H9 (cell line): ENCODE measurements around the gene ZNF444. TPM values are rescaled to one million over a fixed set of nuclear protein-coding genes. Genes with fewer than 3 reads are reported as not detected.

Experiments
- DNase-seq: peaks from one replicate; pipeline ENCODE4 v3.0.0-alpha.2; 2017
- H2AFZ ChIP-seq: one replicate; pipeline ENCODE4 v1.6.1; 2013; ENCODE audit warnings: mild to moderate bottlenecking, low read length, control low read depth, moderate library complexity
- H2AK5ac ChIP-seq: 2 replicates; pipeline ENCODE4 v1.6.1; 2013; ENCODE audit warnings: low read length, control low read depth, mixed read lengths; ENCODE audit not compliant: insufficient read length
- H2BK120ac ChIP-seq: one replicate; pipeline ENCODE4 v1.6.1; 2013; ENCODE audit warnings: low read depth, mild to moderate bottlenecking, low read length, control low read depth, inconsistent platforms; ENCODE audit not compliant: poor library complexity, severe bottlenecking
- H2BK12ac ChIP-seq: 2 replicates; pipeline ENCODE4 v1.6.1; 2013; ENCODE audit warnings: low read length, control low read depth, mixed read lengths, low read depth; ENCODE audit not compliant: insufficient read length
- H2BK15ac ChIP-seq: 2 replicates; pipeline ENCODE4 v1.6.1; 2013; ENCODE audit warnings: low read depth, low read length, control low read depth
- H2BK20ac ChIP-seq: one replicate; pipeline ENCODE4 v1.6.1; 2013; ENCODE audit warnings: low read depth, mild to moderate bottlenecking, low read length, control low read depth, inconsistent platforms; ENCODE audit not compliant: poor library complexity, severe bottlenecking
- H2BK5ac ChIP-seq: 2 replicates; pipeline ENCODE4 v1.6.1; 2013; ENCODE audit warnings: low read length, control low read depth, mixed read lengths; ENCODE audit not compliant: insufficient read length
- H3K14ac ChIP-seq: 2 replicates; pipeline ENCODE4 v1.6.1; 2013; ENCODE audit warnings: low read length, control low read depth; ENCODE audit not compliant: insufficient read depth
- H3K18ac ChIP-seq: 2 replicates; pipeline ENCODE4 v1.6.1; 2013; ENCODE audit warnings: low read depth, mild to moderate bottlenecking, mixed read lengths, low read length, control low read depth; ENCODE audit not compliant: insufficient read length
- H3K23ac ChIP-seq: 2 replicates; pipeline ENCODE4 v1.6.1; 2013; ENCODE audit warnings: low read length, control low read depth, mixed read lengths, low read depth; ENCODE audit not compliant: insufficient read length
- H3K23me2 ChIP-seq: 2 replicates; pipeline ENCODE4 v1.6.1; 2013; ENCODE audit warnings: low read depth, mild to moderate bottlenecking, mixed read lengths, low read length, control low read depth; ENCODE audit not compliant: insufficient read length, poor library complexity, severe bottlenecking
- H3K27ac ChIP-seq: 2 replicates; pipeline ENCODE4 v1.5.1; 2013; ENCODE audit warnings: low read length, control low read depth, mixed read lengths, low read depth; ENCODE audit not compliant: insufficient read length
- H3K27me3 ChIP-seq: 2 replicates; pipeline ENCODE4 v1.6.1; 2013; ENCODE audit warnings: low read length, control low read depth, inconsistent platforms; ENCODE audit not compliant: insufficient read depth
- H3K4ac ChIP-seq: 2 replicates; pipeline ENCODE4 v1.6.1; 2013; ENCODE audit warnings: low read depth, mild to moderate bottlenecking, control low read depth, inconsistent platforms, low read length, moderate library complexity
- H3K4me1 ChIP-seq: 2 replicates; pipeline ENCODE4 v1.6.1; 2013; ENCODE audit warnings: low read length, control low read depth, inconsistent platforms; ENCODE audit not compliant: insufficient read depth
- H3K4me2 ChIP-seq: 2 replicates; pipeline ENCODE4 v1.6.1; 2013; ENCODE audit warnings: low read length, control low read depth, mixed read lengths; ENCODE audit not compliant: insufficient read length, insufficient read depth
- H3K56ac ChIP-seq: 2 replicates; pipeline ENCODE4 v1.6.1; 2013; ENCODE audit warnings: low read depth, mild to moderate bottlenecking, mixed read lengths, low read length, control low read depth; ENCODE audit not compliant: insufficient read length
- H3K79me1 ChIP-seq: 2 replicates; pipeline ENCODE4 v1.6.1; 2013; ENCODE audit warnings: low read depth, mild to moderate bottlenecking, moderate library complexity, low read length, control low read depth, inconsistent platforms; ENCODE audit not compliant: insufficient read depth, poor library complexity, severe bottlenecking
- H3K79me2 ChIP-seq: 2 replicates; pipeline ENCODE4 v1.6.1; 2013; ENCODE audit warnings: low read length, control low read depth, inconsistent platforms; ENCODE audit not compliant: insufficient read depth
- H3K9ac ChIP-seq: 2 replicates; pipeline ENCODE4 v1.6.1; 2013; ENCODE audit warnings: low read length, control low read depth, mixed read lengths; ENCODE audit not compliant: insufficient read length; ENCODE audit errors: extremely low read depth
- H3K9me3 ChIP-seq: one replicate; pipeline ENCODE4 v1.6.1; 2013; ENCODE audit warnings: low read depth, low read length, inconsistent platforms; ENCODE audit not compliant: control insufficient read depth
- H3T11ph ChIP-seq: one replicate; pipeline ENCODE4 v1.6.1; 2013; ENCODE audit warnings: mild to moderate bottlenecking, low read length, control low read depth, inconsistent platforms
- H4K20me1 ChIP-seq: one replicate; pipeline ENCODE4 v1.6.1; 2013; ENCODE audit not compliant: control insufficient read depth, insufficient read length, insufficient read depth
- H4K5ac ChIP-seq: 2 replicates; pipeline ENCODE4 v1.6.1; 2013; ENCODE audit warnings: low read depth, mild to moderate bottlenecking, mixed read lengths, low read length, control low read depth; ENCODE audit not compliant: insufficient read length
- H4K8ac ChIP-seq: replicated peaks from 2 replicates; pipeline ENCODE4 v1.6.1; 2013; ENCODE audit warnings: low read length, control low read depth, mixed read lengths, low read depth; ENCODE audit not compliant: insufficient read length
- H4K91ac ChIP-seq: 2 replicates; pipeline ENCODE4 v1.6.1; 2013; ENCODE audit warnings: low read depth, mild to moderate bottlenecking, moderate library complexity, mixed read lengths, low read length, control low read depth; ENCODE audit not compliant: insufficient read length
- H3K27ac Mint-ChIP-seq, 3 experiments: 2 replicates in 2 of 3; 3 replicates in 1 of 3; pipeline ENCODE4 v1.8.0; 2020 to 2021; ENCODE audit warnings: mixed read lengths in 3 of 3, mild to moderate bottlenecking in 1 of 3, moderate library complexity in 1 of 3
- H3K27me3 Mint-ChIP-seq: 2 replicates; pipeline ENCODE4 v1.8.0; 2021; ENCODE audit warnings: low read depth, mild to moderate bottlenecking, moderate library complexity, mixed read lengths
- H3K36me3 Mint-ChIP-seq, 3 experiments: 2 replicates in 2 of 3; 3 replicates in 1 of 3; pipeline ENCODE4 v1.8.0; 2020 to 2021; ENCODE audit warnings: low read depth in 3 of 3, mixed read lengths in 3 of 3; ENCODE audit not compliant: insufficient read depth in 1 of 3
- H3K4me1 Mint-ChIP-seq, 2 experiments: 2 replicates each; pipeline ENCODE4 v1.8.0; 2020; ENCODE audit warnings: mixed read lengths in 2 of 2
- H3K4me3 Mint-ChIP-seq, 2 experiments: 2 replicates in 1 of 2; 3 replicates in 1 of 2; pipeline ENCODE4 v1.8.0; 2020 to 2021; ENCODE audit warnings: mild to moderate bottlenecking in 2 of 2, mixed read lengths in 2 of 2, moderate library complexity in 1 of 2
- H3K9me3 Mint-ChIP-seq, 2 experiments: 2 replicates in 1 of 2; 3 replicates in 1 of 2; pipeline ENCODE4 v1.8.0; 2020; ENCODE audit warnings: mild to moderate bottlenecking in 2 of 2, mixed read lengths in 2 of 2, moderate library complexity in 1 of 2
- CTCF ChIP-seq: fragments of 200-600 bp; sonication (generic); conservative IDR thresholded peaks from 3 replicates; pipeline ENCODE4 v1.8.0; 2021; ENCODE audit warnings: antibody characterized with exemption, mild to moderate bottlenecking
- WGBS: extraction: QIAGEN DNeasy Blood & Tissue Kit; methylation state at CpG from one replicate; pipeline ENCODE4 v1.1.7; 2013; ENCODE audit warnings: missing lambda C conversion rate, low lambda C conversion rate, mixed read lengths; ENCODE audit not compliant: insufficient read length; ENCODE audit errors: extremely low coverage; 5-methylcytosine and 5-hydroxymethylcytosine counted together
- total RNA-seq: library from RNA; stranded (reverse); gene quantifications from 2 replicates; pipeline ENCODE4 v1.2.1, GENCODE V29; 2021

Gene ZNF444
- total RNA-seq, 1 experiment from 2014 or later: 49.7 TPM

DNA sequence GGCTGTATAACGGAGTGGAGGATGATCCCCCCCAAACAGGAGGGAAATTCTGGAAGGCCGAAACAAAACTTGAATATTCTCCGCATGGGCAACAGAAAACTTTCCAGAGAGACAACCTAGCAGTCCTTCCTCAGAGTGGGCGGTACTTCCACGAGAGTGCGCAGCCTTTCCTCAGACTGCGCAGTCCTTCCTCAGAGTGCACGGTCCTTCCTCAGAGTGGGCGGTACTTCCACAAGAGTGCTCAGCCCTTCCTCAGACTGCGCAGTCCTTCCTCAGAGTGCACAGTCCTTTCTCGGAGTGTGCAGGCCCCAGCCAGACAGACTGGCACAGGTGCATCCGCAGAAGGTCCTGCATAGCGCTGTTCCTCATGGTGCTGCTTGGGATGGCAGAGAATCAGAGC, 22.0 kb downstream of the ZNF444 start:
- Histone ChIP-seq H4K20me1 (no peaks in the 10 kb centered on the region), H2BK15ac (no peak overlapping the region), H2BK12ac (no peak overlapping the region), H3K9ac (no peak overlapping the region), H3K4me1 (no peaks in the 10 kb centered on the region), H3T11ph (no peak overlapping the region), H3K27me3 (no peaks in the 10 kb centered on the region), H2AK5ac (no peak overlapping the region), H3K79me2 (no peaks in the 10 kb centered on the region), H3K14ac (no peak overlapping the region), H3K18ac (no peak overlapping the region), H4K91ac (no peak overlapping the region), H2AFZ (no peak overlapping the region), H2BK20ac (no peak overlapping the region), H3K23ac (no peak overlapping the region), H3K4me2 (no peak overlapping the region), H3K9me3 (no peaks in the 10 kb centered on the region), H3K79me1 (no peaks in the 10 kb centered on the region), H2BK120ac (no peak overlapping the region), H2BK5ac (no peak overlapping the region), H3K27ac (no peak overlapping the region), H3K23me2 (no peaks in the 10 kb centered on the region), H4K5ac (no peak overlapping the region), H3K4ac (no peak overlapping the region), H3K56ac (no peak overlapping the region), H4K8ac (no peak overlapping the region)
- no peak for TF ChIP-seq CTCF
- Mint-ChIP-seq H3K9me3 (no peaks in the 10 kb centered on the region; a peak in 1 of 5 replicates), H3K36me3 (peaks cover 7 to 12% (median 7%) of the 10 kb centered on the region in 3 experiments), H3K4me3 (no peak overlapping the region), H3K27me3 (no peaks in the 10 kb centered on the region; the same call in 1 of the 2 replicates), H3K27ac (no peak overlapping the region; a peak in 1 of 7 replicates), H3K4me1 (no peaks in the 10 kb centered on the region)
- no peak for DNase-seq
- WGBS: no CpG with 5 or more reads among the region's 13 CpGs
